ENCODE measurements around the gene AGTRAP.

Gene AGTRAP

DNA sequence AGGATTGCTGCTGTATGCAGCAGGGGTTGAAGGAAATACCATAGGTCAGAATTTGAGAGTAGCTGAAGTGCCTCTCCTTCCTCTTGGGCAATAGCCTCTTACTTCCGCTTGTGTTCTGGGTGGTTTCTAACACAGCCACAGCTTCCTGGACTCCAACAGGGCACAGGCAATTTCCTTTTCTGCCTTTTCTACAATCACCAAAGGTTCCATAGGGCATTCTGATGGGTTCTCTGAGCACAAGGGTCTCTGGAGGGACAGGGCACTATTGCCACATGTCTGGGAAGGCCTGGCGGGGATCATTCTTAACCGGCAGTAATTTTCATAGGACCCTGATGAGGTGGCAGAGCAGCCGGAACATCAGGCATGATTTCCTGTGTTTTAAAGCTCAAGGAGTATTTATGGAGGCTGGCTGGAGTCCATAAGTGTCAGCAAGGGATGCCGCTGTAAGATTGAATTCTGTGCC lies 5.5 kb upstream of the AGTRAP start:
- DNase-seq: peak; percentile 61
- ATAC-seq (ENCODE audit: insufficient read depth, low read depth): peak; percentile 75
- peaks cover under 1% of the 10 kb centered on the region for H3K27me3 ChIP-seq (ENCODE audit: insufficient read depth, low read length, poor library complexity)
- H3K27ac ChIP-seq (ENCODE audit: low read length): peak overlapping the region; percentile 24; the same call in 1 of the 2 replicates
- no peaks in the 10 kb centered on the region for H3K79me2 ChIP-seq (ENCODE audit: insufficient read depth, low read length)
- H2AFZ ChIP-seq (ENCODE audit: low read depth, low read length): no peak overlapping the region
- H3K4me3 ChIP-seq (ENCODE audit: low read depth in 1 of 2, low read length in 2 of 2): no peak overlapping the region
- H3K9me3 ChIP-seq (ENCODE audit: insufficient read depth, low read length, severe bottlenecking): no peaks in the 10 kb centered on the region
- peaks cover 2% of the 10 kb centered on the region for H4K20me1 ChIP-seq (ENCODE audit: insufficient read depth, low read length)
- H3K36me3 ChIP-seq (ENCODE audit: insufficient read depth, low read length): no peaks in the 10 kb centered on the region
- H3K4me2 ChIP-seq (ENCODE audit: insufficient read depth, low read length): peak overlapping the region; percentile 22; the same call in 1 of the 2 replicates
- peaks cover 33% of the 10 kb centered on the region for H3K4me1 ChIP-seq (ENCODE audit: insufficient read depth, low read length)
- TF ChIP-seq CTCF (IDR thresholded peaks at IDR 0.05; ENCODE audit: borderline replicate concordance, extremely low read depth, low read length, poor library complexity, severe bottlenecking): no peak
- no peak for TF ChIP-seq EZH2 (IDR thresholded peaks at IDR 0.05; ENCODE audit: borderline replicate concordance, low read depth, low read length, severe bottlenecking)
- H3K9ac ChIP-seq (ENCODE audit: low read depth, low read length): no peak overlapping the region

- H3K36me3 ChIP-seq (ENCODE audit: insufficient read depth, low read length): no peaks in the 10 kb centered on the region
- H3K9me3 ChIP-seq (ENCODE audit: insufficient read depth, low read length, severe bottlenecking): no peaks in the 10 kb centered on the region
- TF ChIP-seq CTCF (IDR thresholded peaks at IDR 0.05; ENCODE audit: borderline replicate concordance, extremely low read depth, low read length, poor library complexity, severe bottlenecking) (no peak), EZH2 (IDR thresholded peaks at IDR 0.05; ENCODE audit: borderline replicate concordance, low read depth, low read length, severe bottlenecking) (no peak)
- H2AFZ ChIP-seq (ENCODE audit: low read depth, low read length): peak overlapping the region; percentile 50
- DNase-seq: peak; percentile 87
- H3K9ac ChIP-seq (ENCODE audit: low read depth, low read length): peak overlapping the region; percentile 38; the same call in 1 of the 2 replicates
- H3K27ac ChIP-seq (ENCODE audit: low read length): peak overlapping the region; percentile 55
- peaks cover 2% of the 10 kb centered on the region for H4K20me1 ChIP-seq (ENCODE audit: insufficient read depth, low read length)
- H3K4me2 ChIP-seq (ENCODE audit: insufficient read depth, low read length): peak overlapping the region; percentile 79
- peaks cover 47% of the 10 kb centered on the region for H3K4me1 ChIP-seq (ENCODE audit: insufficient read depth, low read length)
- no peaks in the 10 kb centered on the region for H3K79me2 ChIP-seq (ENCODE audit: insufficient read depth, low read length)
- peak; percentile 90 for ATAC-seq (ENCODE audit: insufficient read depth, low read depth)
- H3K27me3 ChIP-seq (ENCODE audit: insufficient read depth, low read length, poor library complexity): peaks cover 13% of the 10 kb centered on the region
- H3K4me3 ChIP-seq (ENCODE audit: low read depth in 1 of 2, low read length in 2 of 2): peak overlapping the region in 1 of 2 experiments; percentile 58; a peak in 3 of 4 replicates
Measured at GRCh38 chr1:11731691-11732283, 4.1 kb upstream of the AGTRAP start.

GRCh38 chr1:11733306-11733705 lies 2.6 kb upstream of the AGTRAP start:
- no peaks in the 10 kb centered on the region for H3K9me3 ChIP-seq (ENCODE audit: insufficient read depth, low read length, severe bottlenecking)
- no peaks in the 10 kb centered on the region for H3K36me3 ChIP-seq (ENCODE audit: insufficient read depth, low read length)
- no peak overlapping the region for H3K27ac ChIP-seq (ENCODE audit: low read length)
- H3K4me3 ChIP-seq (ENCODE audit: low read depth in 1 of 2, low read length in 2 of 2): no peak overlapping the region
- TF ChIP-seq EZH2 (IDR thresholded peaks at IDR 0.05; ENCODE audit: borderline replicate concordance, low read depth, low read length, severe bottlenecking) (no peak), CTCF (IDR thresholded peaks at IDR 0.05; ENCODE audit: borderline replicate concordance, extremely low read depth, low read length, poor library complexity, severe bottlenecking) (no peak)
- H3K9ac ChIP-seq (ENCODE audit: low read depth, low read length): no peak overlapping the region
- peaks cover 2% of the 10 kb centered on the region for H4K20me1 ChIP-seq (ENCODE audit: insufficient read depth, low read length)
- H3K79me2 ChIP-seq (ENCODE audit: insufficient read depth, low read length): no peaks in the 10 kb centered on the region
- H2AFZ ChIP-seq (ENCODE audit: low read depth, low read length): no peak overlapping the region
- peaks cover 28% of the 10 kb centered on the region for H3K27me3 ChIP-seq (ENCODE audit: insufficient read depth, low read length, poor library complexity)
- DNase-seq (no peak), ATAC-seq (ENCODE audit: insufficient read depth, low read depth) (no peak)
- H3K4me1 ChIP-seq (ENCODE audit: insufficient read depth, low read length): peaks cover 56% of the 10 kb centered on the region
- H3K4me2 ChIP-seq (ENCODE audit: insufficient read depth, low read length): no peak overlapping the region

Measured in DND-41 (cell line).